Activated T-helper 9 cell treated with anti-CD3 and anti-CD28 coated beads, Interleukin-2, amount 50 U/mL, for 16 hours (primary cell): ENCODE data around the gene SETD1A.
"Not testable (repeated sequence)": the region's sequence is repeated elsewhere in the genome, so short reads cannot be mapped to it uniquely, and the experiment has no call there.

Experiments
- DNase-seq: peaks from one replicate; pipeline ENCODE4 v3.0.0-alpha.2; 2020; ENCODE audit warnings: low read depth

The SETD1A gene

DNA sequence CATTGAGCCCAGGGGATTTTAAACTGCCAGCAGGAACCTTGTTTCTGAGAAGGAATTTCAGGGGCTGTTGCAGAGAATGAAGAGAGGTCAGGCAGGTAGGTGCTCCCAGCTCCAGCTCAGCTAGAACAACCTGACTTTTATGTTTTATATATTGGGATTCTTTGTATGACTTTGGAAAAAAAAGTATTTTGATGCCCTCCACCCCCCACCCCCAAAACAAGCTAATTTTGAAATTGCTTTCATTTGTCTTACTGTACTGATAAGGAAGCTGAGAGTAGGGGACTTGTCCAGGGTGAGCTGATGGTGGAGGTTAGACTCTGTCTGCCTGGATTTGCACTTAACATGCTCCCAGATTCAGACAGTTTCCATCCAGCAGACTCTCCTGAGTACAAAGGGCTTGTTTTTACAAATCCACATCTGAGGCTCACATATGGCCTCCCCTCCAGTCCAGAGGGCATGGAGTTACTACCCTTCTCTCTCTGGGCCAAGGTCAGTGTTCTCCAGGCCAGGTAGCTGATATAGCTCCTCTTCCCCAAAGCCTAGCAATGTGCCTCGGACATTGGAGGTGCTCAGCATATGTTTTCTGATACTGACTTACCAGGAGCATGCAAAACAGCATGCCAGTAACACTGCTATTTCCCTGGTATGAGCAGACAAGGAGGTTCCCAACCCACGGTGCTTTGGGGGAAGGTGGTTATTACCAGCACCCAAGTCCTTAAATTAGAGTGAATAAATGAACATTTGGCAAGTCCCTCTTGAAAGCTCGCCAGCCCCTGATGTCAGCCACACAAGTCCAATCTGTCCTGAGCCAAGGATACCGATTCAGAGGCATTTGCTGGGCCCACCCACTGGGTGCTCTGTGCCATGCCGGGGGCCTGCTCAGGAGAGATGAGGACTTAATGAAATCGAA, 41.6 kb downstream of the SETD1A start:
- DNase-seq: no peak

DNA sequence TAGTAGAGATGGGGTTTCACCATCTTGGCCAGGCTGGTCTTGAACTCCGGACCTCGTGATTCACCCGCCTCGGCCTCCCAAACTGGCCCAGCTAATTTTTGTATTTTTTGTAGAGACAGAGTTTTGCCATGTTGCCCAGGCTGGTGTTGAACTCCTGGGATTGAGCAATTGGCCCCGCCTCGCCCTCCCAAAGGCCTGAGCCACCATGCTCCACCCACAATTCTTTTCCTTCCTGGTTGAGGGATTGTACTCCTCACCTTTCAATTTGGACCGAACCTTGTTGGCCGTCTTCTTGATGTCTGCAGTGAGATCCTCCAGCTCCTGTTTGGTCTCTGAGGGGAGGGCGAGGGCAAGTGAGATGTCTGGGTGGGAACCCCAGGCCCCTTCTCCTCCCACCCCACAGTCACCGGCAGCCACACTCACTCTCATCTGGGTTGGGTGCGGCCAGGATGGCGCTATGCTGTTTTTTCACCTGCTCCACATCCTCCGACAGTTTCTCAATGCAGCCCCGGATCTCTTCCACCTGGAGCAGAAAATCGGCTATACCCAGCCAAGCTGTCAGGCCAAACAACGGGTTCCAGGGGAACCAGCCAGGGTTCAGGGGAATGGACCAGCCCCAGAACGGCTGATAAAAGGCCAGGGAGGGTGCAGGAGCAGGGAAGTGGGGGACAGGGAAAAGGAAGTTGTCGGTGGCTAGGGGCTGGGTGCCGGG, 43.3 kb downstream of the SETD1A start:
- no peak for DNase-seq

DNA sequence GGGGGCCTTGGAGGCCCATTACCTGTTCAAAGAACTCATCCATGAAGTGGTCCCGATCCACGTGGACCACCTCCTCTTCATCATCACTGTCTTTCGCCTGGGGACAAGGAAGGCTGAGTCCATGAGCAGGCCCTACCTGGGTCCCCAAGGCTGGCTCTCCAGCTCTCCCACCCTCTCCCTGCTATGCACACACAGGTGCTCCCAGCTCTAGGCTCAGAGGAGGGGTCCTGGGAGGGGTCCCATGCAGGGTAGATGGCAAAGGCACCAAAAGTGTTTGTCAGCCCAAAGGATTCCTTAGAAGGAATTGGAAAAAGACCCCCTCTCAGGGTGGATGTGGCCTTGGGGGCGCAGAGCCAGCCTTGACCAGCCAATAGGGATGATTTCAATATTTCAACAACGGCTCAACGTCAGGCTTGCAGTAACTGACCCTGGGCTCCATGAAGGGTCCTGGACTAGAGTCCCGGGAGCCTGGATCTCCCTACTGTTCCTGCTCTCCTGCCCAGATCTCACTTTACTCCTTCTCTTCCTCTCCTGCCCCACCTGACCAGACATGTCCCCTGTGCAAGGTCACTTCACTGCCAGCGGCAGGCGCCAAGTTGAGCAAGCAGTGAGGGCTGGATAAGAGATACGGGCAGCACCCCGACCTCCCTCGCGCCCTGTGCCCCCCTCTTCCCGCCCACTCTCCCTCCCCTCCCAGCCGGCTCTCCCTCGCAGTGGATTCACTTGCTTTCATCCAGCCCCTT, 44.1 kb downstream of the SETD1A start:
- no peak for DNase-seq

DNA sequence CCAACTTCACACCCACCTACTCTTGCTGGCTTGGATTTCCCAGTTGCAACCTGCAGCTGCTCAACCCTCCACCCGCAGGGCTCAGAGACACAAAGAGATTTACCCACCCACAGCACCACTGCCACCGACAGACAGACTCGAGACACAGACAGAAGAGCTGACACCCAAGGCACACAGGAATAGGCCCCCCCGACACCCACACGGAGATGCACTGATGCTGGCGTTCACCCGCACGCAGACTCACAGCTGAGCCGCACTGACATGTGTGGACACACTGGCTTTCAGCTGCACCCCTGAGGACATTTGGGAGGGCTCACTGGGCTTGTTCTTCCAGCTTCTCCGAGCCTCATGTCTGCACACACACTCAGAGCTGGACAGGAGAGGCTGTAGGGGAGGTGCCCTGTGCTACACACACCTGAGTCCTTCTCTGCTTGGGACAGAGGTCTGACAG, 44.7 kb downstream of the SETD1A start:
- DNase-seq: no peak

DNA sequence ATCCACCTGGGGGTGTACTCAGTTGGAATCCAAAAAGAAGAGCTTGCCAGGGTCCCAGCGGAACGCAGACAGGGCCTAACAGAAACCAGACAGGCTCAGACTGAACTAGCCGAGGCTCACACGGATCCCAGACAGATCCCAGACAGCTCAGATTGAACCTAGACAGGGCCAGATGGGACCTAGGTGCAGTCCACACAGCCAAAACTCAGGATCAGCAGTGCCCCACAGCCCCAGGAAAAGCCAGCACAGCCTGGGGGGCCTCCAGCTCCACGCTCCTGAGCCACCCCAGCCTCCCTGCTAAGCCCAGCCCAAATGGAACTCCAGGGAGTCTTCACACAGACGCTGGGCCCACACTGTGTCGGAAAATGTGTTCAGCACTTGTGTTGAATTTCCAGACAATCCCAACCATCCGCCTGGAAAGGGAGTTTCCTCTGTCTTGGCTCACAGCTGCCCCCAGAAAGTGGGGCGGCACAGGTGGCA, 45.3 kb downstream of the SETD1A start:
- no peak for DNase-seq

DNA sequence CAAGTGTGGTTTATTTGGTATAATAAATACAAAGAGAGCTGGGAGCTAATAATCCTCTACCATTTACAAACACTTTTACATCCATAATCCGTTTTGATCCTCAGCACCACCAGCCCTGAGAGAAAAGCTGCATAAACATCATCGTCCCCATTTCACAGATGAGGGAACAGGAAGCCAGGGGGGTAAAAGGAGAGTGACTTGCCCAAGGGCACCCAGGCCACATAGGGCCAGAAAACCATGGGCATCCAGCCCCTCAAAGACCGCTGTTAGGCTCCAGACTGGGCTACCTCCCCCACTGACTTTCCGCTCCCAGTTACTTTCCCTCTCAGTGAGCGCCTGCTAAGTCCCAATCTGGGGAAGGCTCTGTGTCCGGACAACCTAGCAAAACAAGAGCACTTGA, 46.2 kb downstream of the SETD1A start:
- DNase-seq: no peak

DNA sequence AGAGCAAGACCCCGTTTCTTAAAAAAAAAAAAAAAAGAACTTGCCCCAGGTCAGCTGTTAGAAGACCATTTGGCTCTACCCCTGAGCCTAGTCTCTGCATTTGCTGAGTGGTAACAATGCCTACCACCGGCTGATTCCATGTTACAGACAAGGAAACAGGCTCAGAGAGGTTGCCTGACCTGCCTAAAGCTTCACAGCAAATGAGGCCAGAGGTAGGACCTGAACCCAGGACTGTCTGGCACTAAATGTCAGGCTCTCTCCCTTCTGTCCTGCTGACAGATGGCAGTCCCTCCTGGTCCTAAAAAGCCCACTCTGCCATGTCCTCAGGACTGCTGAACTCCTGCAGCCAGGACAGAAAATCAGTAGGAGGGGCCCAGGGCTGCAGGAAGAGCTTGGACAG, 47.1 kb downstream of the SETD1A start:
- no peak for DNase-seq

DNA sequence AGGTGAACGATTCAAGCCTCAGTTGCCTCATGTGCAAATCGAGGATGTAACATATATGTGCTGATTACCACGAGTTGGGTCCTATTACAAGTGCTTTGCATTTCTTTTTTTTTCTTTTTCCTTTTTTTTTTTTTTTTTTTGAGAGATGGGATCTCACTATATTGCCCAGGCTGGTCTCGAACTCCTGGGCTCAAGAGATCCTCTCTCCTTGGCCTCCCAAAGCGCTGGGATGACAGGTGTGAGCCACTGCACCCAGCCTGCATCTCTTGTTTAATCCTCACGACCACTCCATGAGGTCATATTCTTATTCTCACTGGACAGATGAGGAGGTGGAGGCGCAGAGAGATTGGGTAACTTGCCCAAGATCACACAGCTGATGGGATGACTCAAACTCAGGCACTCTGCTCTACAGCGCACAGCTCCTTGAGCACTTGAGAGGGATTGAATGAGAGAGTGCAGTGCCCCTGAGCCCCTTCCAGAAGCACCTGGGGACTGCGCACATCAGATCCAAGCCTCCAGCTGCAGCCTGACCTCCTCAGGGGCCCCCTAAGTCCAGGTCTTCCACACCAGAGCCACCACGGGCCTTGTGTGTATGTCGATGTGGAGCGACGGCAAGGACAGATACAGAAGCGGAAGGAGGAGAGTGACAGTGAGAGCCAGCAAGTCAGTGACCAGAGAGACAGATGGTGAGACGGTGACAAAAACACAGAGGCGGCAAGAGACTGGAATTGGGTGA, 48.0 kb downstream of the SETD1A start:
- DNase-seq: no peak

DNA sequence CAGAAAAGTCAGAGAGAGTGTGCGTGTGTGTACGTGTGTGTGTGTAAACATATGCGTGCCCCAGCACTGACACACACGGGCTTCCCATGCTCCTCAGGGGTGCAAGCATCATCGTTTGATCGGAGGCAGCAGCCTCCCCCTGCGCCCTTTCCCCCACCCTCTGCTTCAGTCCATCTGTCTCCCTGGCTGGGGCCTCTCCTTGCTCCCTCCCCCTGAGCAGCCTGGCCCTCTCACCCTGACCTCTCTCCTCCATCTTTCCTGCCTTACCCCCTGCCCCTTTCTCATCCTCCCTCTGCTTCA, 48.5 kb downstream of the SETD1A start:
- DNase-seq: no peak

DNA sequence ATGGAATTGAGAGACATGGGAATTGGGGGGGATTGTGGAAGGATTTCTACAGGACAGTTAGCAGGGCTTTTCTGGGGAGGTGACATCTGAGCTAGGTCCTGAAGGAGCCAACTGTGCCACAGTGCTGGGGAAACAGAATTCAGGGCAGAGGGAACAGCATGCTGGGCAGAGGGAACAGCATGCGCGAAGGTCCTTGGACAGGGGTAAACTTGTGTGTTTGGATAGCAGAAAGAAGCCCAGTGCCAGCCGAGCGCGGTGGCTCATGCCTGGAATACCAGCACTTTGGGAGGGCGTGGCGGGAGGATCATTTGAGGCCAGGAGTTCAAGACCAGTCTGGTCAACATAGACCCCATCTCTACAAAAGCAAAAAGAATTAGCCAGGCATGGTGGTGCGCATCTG, 49.0 kb downstream of the SETD1A start:
- no peak for DNase-seq

DNA sequence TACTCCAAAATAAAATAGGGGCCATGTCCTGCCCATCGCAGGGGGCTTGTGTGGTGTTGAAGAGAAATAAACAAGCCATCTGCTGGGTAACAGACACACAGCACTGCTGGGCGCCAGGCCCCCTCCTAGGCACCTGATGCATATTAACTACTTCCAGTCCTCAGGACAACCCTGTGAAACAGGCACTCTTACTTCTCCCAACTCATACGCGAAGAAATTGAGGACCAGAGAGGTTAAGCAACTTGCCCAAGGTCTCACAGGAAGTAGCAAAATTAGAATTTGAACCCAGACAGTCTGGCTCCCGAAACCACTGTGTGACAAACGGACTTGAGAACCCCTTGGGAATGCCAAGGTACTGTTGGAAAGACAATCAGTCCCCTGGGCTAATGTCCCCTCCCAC, 50.1 kb downstream of the SETD1A start:
- no peak for DNase-seq

DNA sequence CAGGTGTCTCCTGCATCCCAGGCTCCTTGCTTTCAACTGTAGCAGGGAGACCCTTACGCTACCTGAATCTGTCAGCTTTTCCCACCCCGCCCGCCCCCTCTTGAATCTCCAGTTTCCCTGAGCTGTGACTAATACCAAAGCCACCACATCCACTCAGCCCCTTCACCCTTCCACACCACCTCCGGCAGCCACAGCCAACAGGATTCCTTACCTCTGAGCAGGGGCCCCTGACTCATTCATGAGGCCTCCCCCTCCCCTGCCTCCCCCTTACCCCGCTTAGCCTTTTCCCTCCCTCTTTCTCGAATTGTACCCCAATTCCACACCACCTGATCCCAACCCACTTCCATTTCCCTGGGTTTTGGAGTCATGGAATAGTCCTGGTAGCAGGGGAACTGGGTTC, 50.6 kb downstream of the SETD1A start:
- DNase-seq: no peak

DNA sequence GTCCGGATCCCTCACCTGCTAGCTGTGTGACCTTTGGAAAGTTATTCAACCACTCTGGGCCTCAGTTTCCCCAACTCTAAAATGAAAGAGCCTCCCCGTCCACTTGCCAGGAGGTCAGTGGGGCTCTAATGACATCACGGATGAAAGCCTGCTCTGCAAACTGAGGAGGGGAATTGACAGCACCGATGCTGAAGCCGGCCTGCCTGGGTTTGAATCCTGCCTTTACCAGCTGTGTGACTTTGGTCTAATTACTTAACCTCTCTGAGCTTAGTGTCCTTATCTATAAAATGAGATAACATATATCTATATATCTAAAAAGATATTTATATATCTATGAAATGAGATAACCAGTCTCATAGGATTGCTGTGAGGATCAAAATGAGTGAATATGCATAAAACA, 51.0 kb downstream of the SETD1A start:
- no peak for DNase-seq

DNA sequence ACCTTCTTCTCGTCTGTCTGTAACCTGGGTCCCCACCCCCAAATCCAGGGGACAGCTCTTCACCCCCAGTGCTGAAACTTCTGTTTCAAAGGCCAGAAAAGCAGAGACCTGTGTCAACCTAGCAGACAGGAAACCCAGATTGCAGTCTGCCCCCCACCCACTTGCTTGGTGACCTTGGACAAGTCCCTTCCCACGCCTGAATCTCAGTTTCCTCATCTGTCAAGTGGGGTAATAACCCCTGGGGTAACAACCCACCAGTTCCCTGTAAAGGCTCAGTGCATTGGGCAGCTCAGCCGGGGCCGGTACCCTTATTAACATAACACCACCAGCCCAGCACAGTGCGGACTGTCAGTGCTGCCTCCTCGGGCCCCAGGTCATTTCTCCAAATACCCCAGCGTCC, 51.6 kb downstream of the SETD1A start:
- no peak for DNase-seq

DNA sequence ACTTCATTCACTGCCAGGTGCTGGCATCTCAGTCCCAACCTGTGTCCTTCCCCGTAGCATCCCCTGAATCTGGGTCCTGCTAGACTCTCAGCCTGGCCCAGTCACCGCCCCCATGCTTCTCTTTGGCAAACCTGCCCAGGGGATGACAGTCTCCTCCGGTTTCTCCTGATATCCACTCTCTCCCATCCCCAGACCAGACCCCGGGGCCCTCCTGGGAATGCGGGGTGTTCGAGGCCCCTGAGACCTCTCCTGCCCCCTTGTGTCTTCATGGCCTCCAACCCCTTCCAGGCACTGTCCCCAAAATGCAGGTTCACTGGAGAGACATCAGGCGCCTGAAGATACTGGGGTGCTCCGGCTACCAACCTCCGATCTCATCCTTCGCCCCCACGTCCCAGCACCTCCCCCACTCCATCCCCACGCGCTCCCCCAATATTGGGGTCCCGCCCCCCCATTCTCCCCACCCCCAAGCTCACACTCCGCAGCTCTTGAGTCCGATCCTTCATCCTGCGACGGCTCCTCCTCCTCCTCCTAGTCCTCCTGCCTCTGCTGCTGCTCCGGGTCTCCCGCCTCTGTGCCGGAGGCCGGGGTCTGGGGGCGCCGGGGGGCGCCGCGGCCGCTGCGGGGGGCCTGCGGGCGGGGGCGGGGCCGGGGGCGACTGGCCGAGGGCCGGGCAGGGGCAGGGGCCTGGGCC, 52.5 kb downstream of the SETD1A start:
- no peak for DNase-seq

DNA sequence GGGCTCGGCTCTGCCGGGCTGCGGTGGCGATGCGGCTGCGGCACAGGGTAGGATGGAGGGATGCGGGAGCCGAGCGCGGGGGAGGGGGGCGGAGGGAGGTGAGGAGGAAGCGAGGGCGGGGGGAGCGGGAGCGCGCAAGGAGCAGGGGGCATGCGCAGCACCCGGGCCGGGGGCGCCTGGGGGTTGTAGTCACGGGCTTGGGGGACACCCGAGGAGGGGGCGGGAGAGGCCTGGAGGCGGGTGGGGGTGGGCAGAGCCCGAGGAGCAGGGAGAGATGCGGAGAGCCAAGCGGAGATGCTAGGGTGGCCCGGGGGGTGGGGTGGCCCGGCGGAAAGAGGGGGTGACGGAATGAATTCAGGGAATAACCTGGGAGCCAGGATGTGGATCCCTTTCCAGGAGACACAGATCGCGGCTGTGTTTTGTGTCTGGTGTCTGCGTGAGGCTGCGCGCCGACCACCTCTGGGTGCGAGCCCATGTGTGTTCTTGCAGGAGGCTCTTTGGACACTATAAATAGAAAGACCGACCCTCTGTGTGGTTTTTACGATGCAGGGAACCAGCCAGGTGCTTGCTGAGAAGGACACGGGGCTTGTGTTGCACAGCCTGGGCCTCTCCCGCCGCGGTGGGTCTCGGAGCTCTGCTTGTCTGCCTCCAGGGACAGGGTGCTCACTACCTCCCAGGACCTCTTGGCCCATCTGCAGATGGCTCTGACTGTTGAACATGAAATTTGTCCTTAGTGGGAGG, 53.2 kb downstream of the SETD1A start, which contains the start of gene STX1B:
Gene STX1B, minus strand, starts transcription at position 54 of the 741 bp plus-strand sequence. CDS start 242 bp downstream, outside the sequence.
- DNase-seq: peak; percentile 29

DNA sequence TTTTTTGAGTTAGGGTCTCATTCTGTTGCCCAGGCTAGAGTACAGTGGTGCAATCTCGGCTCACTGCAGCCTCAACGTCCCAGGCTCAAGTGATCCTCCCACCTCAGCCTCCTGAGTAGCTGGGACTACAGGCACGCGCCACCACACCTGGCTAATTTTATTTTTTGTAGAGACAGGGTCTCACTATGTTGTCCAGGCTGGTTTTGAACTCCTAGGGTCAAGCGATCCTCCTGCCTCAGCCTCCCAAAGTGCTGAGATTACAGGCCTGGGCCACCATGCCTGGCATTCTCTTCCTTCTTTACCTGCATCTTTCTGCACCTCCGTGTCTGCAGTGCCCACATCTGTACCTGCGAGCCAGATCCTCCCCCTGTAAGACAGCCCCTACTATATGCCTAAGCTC, 54.3 kb downstream of the SETD1A start:
- DNase-seq: not testable (repeated sequence)

DNA sequence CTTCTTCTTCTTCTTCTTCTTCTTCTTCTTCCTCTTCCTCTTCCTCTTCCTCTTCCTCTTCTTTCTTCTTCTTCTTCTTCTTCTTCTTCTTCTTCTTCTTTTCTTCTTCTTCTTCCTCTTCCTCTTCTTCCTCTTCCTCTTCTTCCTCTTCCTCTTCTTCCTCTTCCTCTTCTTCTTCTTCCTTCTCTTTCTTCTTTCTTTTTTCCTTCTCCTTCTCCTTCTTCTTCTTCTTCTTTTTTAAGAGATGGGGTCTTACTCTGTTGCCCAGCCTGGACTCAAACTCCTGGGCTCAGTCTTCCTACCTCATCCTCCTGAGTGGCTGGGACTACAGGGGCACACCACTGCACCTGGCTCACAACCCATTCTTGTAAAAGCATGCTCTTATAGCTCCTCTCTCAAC, 55.7 kb downstream of the SETD1A start:
- not testable (repeated sequence) for DNase-seq

DNA sequence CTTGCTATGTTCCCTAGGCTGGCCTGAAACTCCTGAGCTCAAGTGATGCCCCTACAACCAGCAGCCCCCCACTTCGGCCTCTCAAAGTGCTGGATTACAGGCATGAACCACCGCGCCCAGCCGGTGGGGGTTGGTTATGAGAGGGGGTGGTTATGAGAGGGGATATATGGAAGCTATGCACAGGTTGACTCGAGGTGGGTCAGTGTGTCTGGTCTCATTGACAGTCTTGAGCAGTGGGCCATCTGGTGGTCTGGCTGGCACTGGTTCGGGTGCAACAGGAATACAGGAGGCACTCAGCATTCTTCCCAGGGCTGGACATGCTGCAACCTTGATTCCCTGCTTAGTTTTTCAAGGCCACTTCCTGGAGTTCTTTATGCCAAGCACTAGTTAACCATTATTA, 58.5 kb downstream of the SETD1A start:
- no peak for DNase-seq

DNA sequence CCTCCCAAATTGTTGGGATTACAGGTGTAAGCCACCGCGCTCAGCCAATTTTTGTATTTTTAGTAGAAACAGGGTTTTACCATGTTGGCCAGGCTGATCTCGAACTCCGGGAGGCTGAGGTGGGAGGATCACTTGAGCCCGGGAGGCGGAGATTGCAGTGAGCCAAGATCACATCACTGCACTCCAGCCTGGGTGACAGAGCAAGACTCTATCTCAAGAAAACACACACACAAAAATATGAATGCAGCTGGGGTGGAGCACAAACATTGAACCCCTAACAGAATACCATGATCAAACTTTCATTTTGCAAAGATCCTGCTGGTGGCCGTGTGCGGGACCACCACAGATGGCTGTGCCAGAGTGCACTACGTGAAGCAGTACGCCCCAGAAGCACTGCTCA, 60.2 kb downstream of the SETD1A start:
- DNase-seq: not testable (repeated sequence)

DNA sequence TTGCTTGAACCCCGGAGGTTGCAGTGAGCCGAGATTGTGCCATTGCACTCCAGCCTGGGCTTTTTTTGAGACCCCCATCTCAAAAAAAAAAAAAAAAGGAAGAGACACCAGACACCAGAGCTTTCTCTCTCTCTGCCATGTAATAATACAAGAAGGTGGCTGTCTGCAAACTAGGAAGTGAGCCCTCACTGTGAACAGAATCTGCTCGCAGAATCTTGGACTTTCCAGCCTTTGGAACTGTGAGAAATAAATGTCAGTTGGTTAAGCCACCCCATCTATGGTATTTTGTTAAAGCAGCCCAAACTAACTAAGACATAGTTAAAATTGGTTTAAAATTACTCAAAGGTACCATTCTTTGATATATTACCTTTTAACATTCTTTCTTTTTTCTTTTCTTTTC, 63.0 kb downstream of the SETD1A start:
- DNase-seq: no peak
